Stomach smooth muscle (tissue), 2 donors: ENCODE data around the gene ATG5.

Source experiments
- H3K27ac ChIP-seq: one replicate; pipeline ENCODE4 v1.7.0; 2013; ENCODE audit warnings: mild to moderate bottlenecking, low read length, inconsistent platforms
- H3K27me3 ChIP-seq, 2 donors: one replicate each; pipeline ENCODE4 v1.7.0; 2013; ENCODE audit warnings: low read length in 2 of 2; ENCODE audit not compliant: insufficient read depth in 2 of 2, control insufficient read depth in 1 of 2
- H3K36me3 ChIP-seq, 2 donors: one replicate each; pipeline ENCODE4 v1.7.0; 2013; ENCODE audit warnings: low read length in 2 of 2; ENCODE audit not compliant: control insufficient read depth in 2 of 2, insufficient read depth in 2 of 2
- H3K4me1 ChIP-seq: one replicate; pipeline ENCODE4 v1.7.0; 2013; ENCODE audit warnings: low read length; ENCODE audit not compliant: control insufficient read depth, insufficient read depth
- H3K4me3 ChIP-seq, 2 donors: one replicate each; pipeline ENCODE4 v1.7.0; 2013; ENCODE audit warnings: low read length in 2 of 2
- H3K9ac ChIP-seq, 2 donors: one replicate each; pipeline ENCODE4 v1.7.0; 2013; ENCODE audit warnings: low read length in 2 of 2, mild to moderate bottlenecking in 1 of 2
- H3K9me3 ChIP-seq, 2 donors: one replicate each; pipeline ENCODE4 v1.7.0; 2013; ENCODE audit warnings: low read length in 2 of 2; ENCODE audit not compliant: control insufficient read depth in 2 of 2
- donor health status: healthy.
- donor health status: Pancreatic carcinoma.

ATG5 gene

DNA sequence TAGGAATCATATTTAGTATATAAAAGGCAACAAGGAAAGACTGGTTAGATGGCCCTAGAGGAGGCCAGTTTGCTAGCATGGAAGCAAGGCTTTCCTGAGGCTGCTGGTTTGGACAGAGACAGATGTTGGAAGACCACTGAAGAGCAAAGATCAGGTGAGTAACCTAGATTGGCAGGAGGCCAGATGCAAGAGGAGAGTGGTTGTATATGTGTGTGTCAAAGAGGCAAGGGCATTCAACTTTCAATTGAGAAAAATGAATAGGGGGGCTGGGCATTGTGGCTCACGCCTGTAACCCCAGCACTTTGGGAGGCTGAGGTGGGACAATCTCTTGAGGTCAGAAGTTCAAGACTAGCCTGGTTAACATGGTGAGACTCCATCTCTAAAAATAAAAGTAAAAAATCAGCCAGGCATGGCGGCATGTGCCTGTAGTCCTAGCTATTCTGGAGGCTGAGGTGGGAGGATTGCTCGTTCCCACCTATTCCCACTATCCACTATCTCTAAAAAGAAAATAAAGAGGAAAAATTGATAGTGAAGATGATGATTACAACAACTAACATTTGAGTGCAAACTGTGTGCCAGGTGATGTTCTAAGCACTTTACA lies 159.6 kb downstream of the ATG5 start:
- Histone ChIP-seq H3K9me3 (no peaks in the 10 kb centered on the region), H3K9ac (no peak overlapping the region), H3K27ac (no peak overlapping the region), H3K4me3 (no peak overlapping the region), H3K27me3 (no peaks in the 10 kb centered on the region), H3K36me3 (no peaks in the 10 kb centered on the region), H3K4me1 (no peaks in the 10 kb centered on the region)

- peak overlapping the region; percentile 24 for H3K27ac ChIP-seq
- no peaks in the 10 kb centered on the region for H3K27me3 ChIP-seq
- no peaks in the 10 kb centered on the region for H3K4me1 ChIP-seq
- H3K36me3 ChIP-seq: no peaks in the 10 kb centered on the region
- H3K9me3 ChIP-seq: no peaks in the 10 kb centered on the region
- no peak overlapping the region for H3K9ac ChIP-seq
- H3K4me3 ChIP-seq: no peak overlapping the region
Measured at GRCh38 chr6:106163966-106164877, 161.3 kb downstream of the ATG5 start.

GRCh38 chr6:106163446-106163965 lies 162.1 kb downstream of the ATG5 start:
- H3K4me1 ChIP-seq: no peaks in the 10 kb centered on the region
- peak overlapping the region; percentile 24 for H3K27ac ChIP-seq
- H3K4me3 ChIP-seq: no peak overlapping the region
- H3K9ac ChIP-seq: no peak overlapping the region
- H3K9me3 ChIP-seq: no peaks in the 10 kb centered on the region
- H3K36me3 ChIP-seq: no peaks in the 10 kb centered on the region
- no peaks in the 10 kb centered on the region for H3K27me3 ChIP-seq

DNA sequence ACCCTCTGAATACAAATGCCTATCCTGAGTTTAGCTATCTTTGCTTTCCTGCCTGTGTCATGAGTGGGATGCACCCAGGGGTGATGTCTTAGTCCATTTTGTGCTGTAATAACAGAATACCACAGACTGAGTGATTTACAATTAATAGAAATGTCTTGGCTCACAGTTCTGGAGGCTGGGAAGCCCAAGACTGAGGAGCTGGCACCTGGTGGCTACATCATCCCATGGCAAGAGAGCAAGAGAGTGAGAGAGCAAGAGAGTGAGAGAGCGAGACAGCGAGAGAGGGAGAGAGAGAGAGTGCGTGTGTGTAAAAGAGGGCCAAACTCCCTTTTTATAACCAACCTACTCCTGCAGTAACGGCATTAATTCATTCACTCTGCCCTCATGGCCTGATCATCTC lies 162.6 kb downstream of the ATG5 start:
- no peak overlapping the region for H3K9ac ChIP-seq
- peak overlapping the region; percentile 24 for H3K27ac ChIP-seq
- no peaks in the 10 kb centered on the region for H3K27me3 ChIP-seq
- no peaks in the 10 kb centered on the region for H3K36me3 ChIP-seq
- no peaks in the 10 kb centered on the region for H3K4me1 ChIP-seq
- H3K4me3 ChIP-seq: no peak overlapping the region
- no peaks in the 10 kb centered on the region for H3K9me3 ChIP-seq

- no peak overlapping the region for H3K9ac ChIP-seq
- H3K4me1 ChIP-seq: no peaks in the 10 kb centered on the region
- no peaks in the 10 kb centered on the region for H3K9me3 ChIP-seq
- H3K27me3 ChIP-seq: no peaks in the 10 kb centered on the region
- no peak overlapping the region for H3K4me3 ChIP-seq
- no peak overlapping the region for H3K27ac ChIP-seq
- no peaks in the 10 kb centered on the region for H3K36me3 ChIP-seq
Measured at GRCh38 chr6:106161893-106162292, 163.7 kb downstream of the ATG5 start.

DNA sequence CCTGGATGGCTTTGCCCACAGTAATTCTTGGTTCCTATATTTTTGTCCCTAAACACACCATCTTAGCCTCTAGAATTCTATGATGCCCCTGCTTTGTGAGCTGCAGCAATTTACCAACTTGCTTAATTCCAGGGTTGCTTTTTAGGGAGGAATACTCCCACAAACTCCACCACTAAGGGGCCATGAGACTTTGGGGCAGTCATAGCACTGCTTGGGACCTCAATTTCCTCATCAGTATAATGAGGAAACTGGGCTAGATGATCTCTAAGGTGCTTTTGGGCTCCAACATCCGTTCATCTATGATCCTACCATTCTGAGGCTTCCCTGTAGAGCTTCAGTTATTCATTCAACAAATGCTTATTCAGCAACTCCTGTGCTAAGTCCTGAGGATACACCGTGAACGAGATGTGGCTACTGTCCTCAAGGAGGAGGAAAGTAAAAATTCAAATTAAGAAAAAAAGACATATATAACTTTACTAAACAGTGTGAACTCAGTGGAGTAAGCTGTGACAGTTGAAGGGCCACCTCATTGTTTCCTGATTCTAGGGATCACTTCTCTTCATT lies 164.2 kb downstream of the ATG5 start:
- H3K27me3 ChIP-seq: no peaks in the 10 kb centered on the region
- H3K4me1 ChIP-seq: no peaks in the 10 kb centered on the region
- H3K36me3 ChIP-seq: no peaks in the 10 kb centered on the region
- H3K9me3 ChIP-seq: no peaks in the 10 kb centered on the region
- H3K4me3 ChIP-seq: no peak overlapping the region
- H3K27ac ChIP-seq: no peak overlapping the region
- H3K9ac ChIP-seq: no peak overlapping the region

DNA sequence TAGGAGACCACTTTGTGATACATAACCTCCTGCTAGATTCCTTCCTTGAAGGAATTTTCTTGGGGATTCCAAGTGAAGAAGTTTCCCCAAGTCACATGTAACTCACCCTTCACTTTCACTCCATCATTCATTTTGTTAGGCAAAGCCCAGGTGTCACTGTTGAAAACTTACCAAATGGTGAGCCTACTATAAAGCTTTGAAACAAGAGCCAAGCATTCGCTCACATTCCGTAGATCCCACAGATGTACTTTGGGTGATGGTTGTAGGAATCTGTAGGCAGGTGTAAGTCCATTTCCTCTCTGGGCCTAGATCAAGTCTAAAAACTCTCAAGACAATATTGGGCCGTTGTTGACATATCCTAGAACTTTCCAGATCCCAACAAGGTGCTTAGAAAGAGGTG lies 165.4 kb downstream of the ATG5 start:
- H3K36me3 ChIP-seq: no peaks in the 10 kb centered on the region
- H3K9me3 ChIP-seq: no peaks in the 10 kb centered on the region
- H3K27me3 ChIP-seq: no peaks in the 10 kb centered on the region
- H3K9ac ChIP-seq: no peak overlapping the region
- no peaks in the 10 kb centered on the region for H3K4me1 ChIP-seq
- H3K27ac ChIP-seq: no peak overlapping the region
- no peak overlapping the region for H3K4me3 ChIP-seq

GRCh38 chr6:106159531-106159940 lies 166.0 kb downstream of the ATG5 start:
- Histone ChIP-seq H3K27me3 (no peaks in the 10 kb centered on the region), H3K4me3 (no peak overlapping the region), H3K27ac (no peak overlapping the region), H3K36me3 (no peaks in the 10 kb centered on the region), H3K9ac (no peak overlapping the region), H3K9me3 (no peaks in the 10 kb centered on the region), H3K4me1 (no peaks in the 10 kb centered on the region)

GRCh38 chr6:106158816-106159215 lies 166.7 kb downstream of the ATG5 start:
- H3K27ac ChIP-seq: no peak overlapping the region
- no peaks in the 10 kb centered on the region for H3K36me3 ChIP-seq
- no peak overlapping the region for H3K4me3 ChIP-seq
- no peak overlapping the region for H3K9ac ChIP-seq
- H3K27me3 ChIP-seq: no peaks in the 10 kb centered on the region
- H3K4me1 ChIP-seq: no peaks in the 10 kb centered on the region
- no peaks in the 10 kb centered on the region for H3K9me3 ChIP-seq

- H3K9me3 ChIP-seq: no peaks in the 10 kb centered on the region
Measured at GRCh38 chr6:106156863-106157262, 168.7 kb downstream of the ATG5 start.

More at GRCh38 chr6:106156863-106157262, 168.7 kb downstream of the ATG5 start:
- H3K36me3 ChIP-seq: no peaks in the 10 kb centered on the region
- no peaks in the 10 kb centered on the region for H3K27me3 ChIP-seq
- no peak overlapping the region for H3K27ac ChIP-seq
- H3K4me1 ChIP-seq: no peaks in the 10 kb centered on the region
- no peak overlapping the region for H3K4me3 ChIP-seq
- no peak overlapping the region for H3K9ac ChIP-seq
